NCI-H524 treated with DMSO at 0.1 percent for 48 hours (cell line): ENCODE results near the gene MKNK2.
"Not testable (repeated sequence)": the region's sequence is repeated elsewhere in the genome, so short reads cannot be mapped to it uniquely, and the experiment has no call there.

ENCODE experiments used
- DNase-seq: peaks from one replicate; lab custom pipeline; 2025; lab: John Stamatoyannopoulos, UW

The MKNK2 gene

GRCh38 chr19:2050991-2051772 lies at the start of gene MKNK2:
MKNK2 (minus strand) TSS chr19:2051244; CDS start chr19:2050851, 393 bp downstream.
- DNase-seq = no peak

GRCh38 chr19:2100719-2101061 lies 49.6 kb upstream of the MKNK2 start:
- no peak for DNase-seq

GRCh38 chr19:2099937-2100718 lies 49.1 kb upstream of the MKNK2 start:
- DNase-seq = no peak

GRCh38 chr19:2099054-2099501 lies 48.0 kb upstream of the MKNK2 start:
- no peak for DNase-seq

DNA sequence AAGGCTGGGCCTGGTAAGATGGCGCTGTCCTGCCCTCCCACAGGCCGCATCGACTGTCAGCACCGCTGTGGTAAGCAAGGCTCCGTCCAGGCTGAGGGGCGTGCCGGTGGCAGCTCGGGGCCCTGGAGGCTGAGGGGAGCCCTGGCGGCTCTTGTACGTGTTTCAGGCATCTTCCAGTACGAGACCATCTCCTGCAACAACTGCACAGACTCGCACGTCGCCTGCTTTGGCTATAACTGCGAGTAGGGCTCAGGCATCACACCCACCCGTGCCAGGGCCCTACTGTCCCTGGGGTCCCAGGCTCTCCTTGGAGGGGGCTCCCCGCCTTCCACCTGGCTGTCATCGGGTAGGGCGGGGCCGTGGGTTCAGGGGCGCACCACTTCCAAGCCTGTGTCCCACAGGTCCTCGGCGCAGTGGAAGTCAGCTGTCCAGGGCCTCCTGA lies 46.9 kb upstream of the MKNK2 start:
- DNase-seq = no peak

GRCh38 chr19:2097203-2097885 lies 46.3 kb upstream of the MKNK2 start:
- no peak for DNase-seq

GRCh38 chr19:2096480-2097202 lies 45.6 kb upstream of the MKNK2 start, which contains the start of gene IZUMO4:
IZUMO4 (plus strand) TSS chr19:2096915; CDS start chr19:2096946, 31 bp downstream.
- DNase-seq = peak; percentile 80

GRCh38 chr19:2096034-2096479 lies 45.0 kb upstream of the MKNK2 start, which contains the start of gene MOB3A:
MOB3A (minus strand) TSS chr19:2096326; CDS start chr19:2078560, 17,766 bp downstream.
- no peak for DNase-seq

- DNase-seq = not testable (repeated sequence)
Measured at GRCh38 chr19:2091926-2092525, 41.0 kb upstream of the MKNK2 start.

DNA sequence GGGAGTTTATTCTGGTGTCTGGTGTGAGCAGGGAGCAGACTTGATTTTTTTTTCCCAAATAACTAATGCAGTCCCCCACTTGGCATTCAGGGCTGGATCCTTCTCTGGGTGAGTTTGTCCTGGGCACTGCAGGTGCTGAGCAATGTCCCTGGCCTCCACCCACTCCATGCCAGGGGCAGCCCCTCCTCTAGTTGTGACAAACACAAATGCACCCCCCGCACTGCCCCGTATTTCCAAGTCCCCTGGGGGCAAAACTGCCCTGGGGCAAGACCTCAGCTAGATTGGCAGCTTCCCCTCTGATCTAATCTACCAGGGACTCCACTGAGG lies 38.6 kb upstream of the MKNK2 start:
- no peak for DNase-seq

GRCh38 chr19:2089001-2089711 lies 38.1 kb upstream of the MKNK2 start:
- no peak for DNase-seq

DNA sequence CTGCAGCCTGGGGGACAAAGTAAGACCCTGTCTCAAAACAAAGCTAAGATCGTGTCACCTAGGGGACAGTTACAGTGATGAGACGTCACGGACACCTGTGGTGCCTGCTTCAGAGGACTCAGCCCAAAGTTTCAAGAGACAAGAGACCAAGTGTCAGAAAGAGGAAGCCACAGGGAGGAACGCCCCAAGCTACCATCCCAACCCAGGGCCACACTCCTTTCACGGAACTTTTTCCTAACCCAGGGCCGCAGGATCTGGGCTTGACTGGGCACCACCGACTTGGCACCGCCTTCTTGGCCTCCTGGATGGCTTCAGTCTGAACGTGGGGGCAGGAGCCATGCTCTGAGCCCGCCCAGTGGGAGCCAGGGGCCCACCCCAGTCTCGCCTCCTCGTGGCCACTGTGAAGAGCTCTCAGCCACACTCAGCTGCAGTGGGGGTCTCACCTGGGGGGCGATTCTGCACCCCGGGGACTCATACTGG lies 36.6 kb upstream of the MKNK2 start:
- DNase-seq = no peak

DNA sequence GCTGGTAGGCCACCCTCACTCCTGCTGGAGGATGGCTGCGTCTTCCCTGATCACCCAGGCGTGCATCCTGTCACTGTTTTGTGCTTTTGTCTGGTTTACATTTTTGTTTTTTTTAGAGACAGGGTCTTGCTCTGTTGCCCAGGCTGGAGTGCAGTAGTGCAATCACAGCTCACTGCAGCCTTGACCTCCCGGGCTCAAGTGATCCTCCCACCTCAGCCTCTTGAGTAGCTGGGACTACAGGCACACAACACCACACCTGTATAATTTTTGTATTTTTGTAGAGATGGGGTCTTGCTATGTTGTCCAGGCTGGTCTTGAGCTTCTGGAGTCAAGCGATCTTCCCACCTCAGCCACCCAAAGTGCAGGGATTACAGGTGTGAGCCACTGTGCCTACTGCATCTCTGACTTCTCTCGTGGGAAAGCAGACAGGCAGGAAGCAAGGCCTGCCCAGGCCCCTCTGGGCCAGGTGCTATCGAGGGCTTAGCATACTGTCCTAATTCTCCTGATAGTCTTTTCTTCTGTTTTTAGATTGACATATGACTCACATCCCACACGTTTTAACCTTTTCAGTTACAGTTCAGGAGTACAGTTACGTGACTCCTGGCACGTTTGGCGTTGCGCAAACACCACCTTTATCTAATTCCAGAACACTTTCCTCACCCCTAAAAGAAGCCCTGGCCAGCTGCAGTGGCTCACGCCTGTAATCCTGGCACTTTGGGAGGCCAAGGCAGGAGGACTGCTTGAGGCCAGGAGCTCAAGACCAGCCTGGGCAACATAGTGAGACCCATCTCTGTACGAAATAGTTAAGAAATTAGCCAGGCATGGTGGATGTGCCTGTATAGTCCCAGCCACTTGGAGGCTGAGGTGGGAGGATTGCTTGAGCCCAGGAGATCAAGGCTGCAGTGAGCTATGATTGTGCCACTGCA lies 35.9 kb upstream of the MKNK2 start:
- DNase-seq = not testable (repeated sequence)

- no peak for DNase-seq
Measured at GRCh38 chr19:2084993-2085720, 34.1 kb upstream of the MKNK2 start.

- no peak for DNase-seq
Measured at GRCh38 chr19:2083174-2083854, 32.3 kb upstream of the MKNK2 start.

- no peak for DNase-seq
Measured at GRCh38 chr19:2081873-2082810, 31.1 kb upstream of the MKNK2 start.
